K562 (cell line): ENCODE data around the gene DAB2. TPM values are rescaled to one million over a fixed set of nuclear protein-coding genes. Genes with fewer than 3 reads are reported as not detected.

Experiments used
- ATAC-seq: fragments of 200-7000 bp; cut with Tn5 transposase; 3 replicates; pipeline ENCODE4 v1.9.1; 2020; ENCODE audit warnings: moderate library complexity
- BruUV-seq: library from RNA; stranded (reverse); fragments of 400-500 nt; replicated peaks from 2 replicates; lab custom pipeline; 2021; lab: Mats Ljungman, UMichigan
- CTCF ChIA-PET: fragments of 300-600 bp; formaldehyde crosslinking; extraction: SDS; loops from one replicate; lab custom pipeline; 2021; ENCODE audit warnings: low intra/inter-chr PET ratio; lab: Yijun Ruan, JAX
- POLR2A ChIA-PET: fragments of 300-600, 350-650 bp; sonication (Branson Sonifier 250); formaldehyde crosslinking; extraction: SDS; loops from one replicate; lab custom pipeline; 2021; ENCODE audit warnings: antibody characterized with exemption, inconsistent platforms; lab: Yijun Ruan, JAX
- DNase-seq, 4 experiments: peaks; one replicate each; pipeline versions ENCODE4 v3.0.0 to v3.0.0-alpha.2; 2011 to 2018; ENCODE audit warnings: low spot score in 3 of 4, mixed read lengths in 3 of 4; ENCODE audit errors: extremely low read depth in 1 of 4
- FAIRE-seq: peaks from 2 replicates; lab custom pipeline; 2011; peaks lifted over from hg19 to GRCh38; lab: Jason Lieb, UNC
- H2AFZ ChIP-seq: 2 replicates; pipeline ENCODE4 v1.6.0; 2011; ENCODE audit warnings: low read depth, low read length, control low read depth, inconsistent platforms
- H3K27ac ChIP-seq: fragments of 200-600 bp; 3 replicates; pipeline ENCODE4 v1.8.0; 2011; ENCODE audit warnings: low read depth, mild to moderate bottlenecking, control low read depth, inconsistent platforms, low read length, moderate library complexity, mixed read lengths; ENCODE audit errors: extremely low read depth
- H3K27me3 ChIP-seq, 2 experiments: fragments of 300-600 bp in 1 of 2; 2 replicates in 1 of 2; 3 replicates in 1 of 2; pipeline versions ENCODE4 v1.6.0 to v1.8.0; 2011; ENCODE audit warnings: inconsistent platforms in 2 of 2, low read length in 2 of 2, mild to moderate bottlenecking in 1 of 2, mixed read lengths in 1 of 2, moderate library complexity in 1 of 2; ENCODE audit not compliant: control insufficient read depth in 2 of 2, insufficient read depth in 2 of 2
- H3K36me3 ChIP-seq: fragments of 300-600 bp; 3 replicates; pipeline ENCODE4 v1.8.0; 2011; ENCODE audit warnings: mild to moderate bottlenecking, low read length, inconsistent platforms; ENCODE audit not compliant: control insufficient read depth, insufficient read depth
- H3K4me1 ChIP-seq, 2 experiments: fragments of 200-600 bp in 1 of 2; replicated peaks in 1 of 2; 2 replicates in 1 of 2; 3 replicates in 1 of 2; pipeline versions ENCODE4 v1.5.1 to v1.8.0; 2011; ENCODE audit warnings: inconsistent platforms in 2 of 2, low read length in 2 of 2, mild to moderate bottlenecking in 1 of 2, mixed read lengths in 1 of 2, moderate library complexity in 1 of 2; ENCODE audit not compliant: control insufficient read depth in 2 of 2, insufficient read depth in 2 of 2
- H3K4me2 ChIP-seq: 2 replicates; pipeline ENCODE4 v1.6.1; 2011; ENCODE audit warnings: low read length, control low read depth, inconsistent platforms, mixed read lengths; ENCODE audit not compliant: insufficient read depth
- H3K4me3 ChIP-seq: fragments of 200-600 bp; sonication (generic), shearing (Covaris generic); 2 replicates; pipeline ENCODE4 v1.5.1; 2016; ENCODE audit warnings: control low read depth, inconsistent platforms
- H3K79me2 ChIP-seq: fragments of 200-600 bp; 3 replicates; pipeline ENCODE4 v1.8.0; 2011; ENCODE audit warnings: low read length, inconsistent platforms; ENCODE audit not compliant: control insufficient read depth, insufficient read depth
- H3K9ac ChIP-seq, 2 experiments: 2 replicates each; pipeline versions ENCODE4 v1.6.0 to v1.6.1; 2011; ENCODE audit warnings: low read depth in 2 of 2, low read length in 2 of 2, control low read depth in 1 of 2, inconsistent platforms in 1 of 2, mild to moderate bottlenecking in 1 of 2, mixed read lengths in 1 of 2; ENCODE audit not compliant: insufficient read depth in 1 of 2
- H3K9me1 ChIP-seq: one replicate; pipeline ENCODE4 v1.6.0; 2011; ENCODE audit warnings: inconsistent platforms, mild to moderate bottlenecking, low read length, moderate library complexity; ENCODE audit not compliant: control insufficient read depth, insufficient read depth
- H3K9me3 ChIP-seq: replicated peaks from 2 replicates; pipeline ENCODE4 v1.5.1; 2011; ENCODE audit warnings: low read depth, low read length, inconsistent platforms; ENCODE audit not compliant: control insufficient read depth, insufficient read depth
- H4K20me1 ChIP-seq: replicated peaks from 2 replicates; pipeline ENCODE4 v1.6.1; 2011; ENCODE audit warnings: low read length, inconsistent platforms, mixed read lengths; ENCODE audit not compliant: control insufficient read depth, insufficient read depth
- ATF6 ChIP-seq: sonication (generic); formaldehyde crosslinking; IDR thresholded peaks from 2 replicates; pipeline ENCODE4 v1.4.0; 2020; ENCODE audit warnings: mild to moderate bottlenecking, missing genetic modification reagents
- CREB3 ChIP-seq: fragments of 450-650 bp; conservative IDR thresholded peaks from 2 replicates; pipeline ENCODE4 v1.6.1; 2016; ENCODE audit warnings: missing genetic modification characterization, low read depth, mild to moderate bottlenecking, missing compliant biosample characterization, moderate library complexity
- ELK1 ChIP-seq: sonication (generic); formaldehyde crosslinking; IDR thresholded peaks from 2 replicates; pipeline ENCODE4 v1.8.1; 2022; ENCODE audit warnings: missing genetic modification reagents
- FOXO4 ChIP-seq: fragments of 450-650 bp; formaldehyde crosslinking; IDR thresholded peaks from 2 replicates; pipeline ENCODE4 v1.4.0; 2020; ENCODE audit warnings: mild to moderate bottlenecking, moderate library complexity
- MLX ChIP-seq, 2 experiments: fragments of 450-650 bp in 1 of 2; sonication (generic) in 1 of 2; formaldehyde crosslinking; conservative IDR thresholded peaks; 2 replicates each; pipeline versions ENCODE4 v1.4.0 to v1.8.1; 2020 to 2022; ENCODE audit warnings: mild to moderate bottlenecking in 1 of 2, missing genetic modification reagents in 1 of 2
- MTA2 ChIP-seq: fragments of 450-650 bp; IDR thresholded peaks from 2 replicates; pipeline ENCODE4 v1.6.1; 2016; ENCODE audit warnings: low read depth
- NCOA6 ChIP-seq: fragments of 450-650 bp; IDR thresholded peaks from 2 replicates; pipeline ENCODE4 v1.6.1; 2017; ENCODE audit warnings: mild to moderate bottlenecking
- POLR3A ChIP-seq: IDR thresholded peaks from 2 replicates; pipeline ENCODE4 v1.6.1; 2011; ENCODE audit warnings: borderline replicate concordance, mild to moderate bottlenecking, moderate library complexity; ENCODE audit not compliant: insufficient read length, insufficient read depth; ENCODE audit errors: extremely low read depth
- PPARD ChIP-seq: fragments of 250-450 bp; sonication (Bioruptor Pico); IDR thresholded peaks from 2 replicates; pipeline ENCODE4 v1.8.0; 2022; ENCODE audit warnings: inconsistent platforms, mild to moderate bottlenecking, moderate library complexity
- RFX5 ChIP-seq: IDR thresholded peaks from 2 replicates; pipeline ENCODE4 v1.6.1; 2011; ENCODE audit warnings: low read depth, mild to moderate bottlenecking, improper control_type of control experiment, low read length
- ZNF282 ChIP-seq: sonication (generic); formaldehyde crosslinking; IDR thresholded peaks from 2 replicates; pipeline ENCODE4 v1.8.1; 2023; ENCODE audit warnings: missing genetic modification reagents
- ZNF436 ChIP-seq: fragments of 250-450, 450-650 bp; sonication (Bioruptor Pico); formaldehyde crosslinking; IDR thresholded peaks from 2 replicates; pipeline ENCODE4 v1.7.0; 2020; ENCODE audit warnings: mild to moderate bottlenecking
- ZNF740 ChIP-seq, 3 experiments: fragments of 200-800 bp in 1 of 3; sonication (Bioruptor generic) in 1 of 3; sonication (generic) in 1 of 3; formaldehyde crosslinking in 1 of 3; IDR thresholded peaks; 2 replicates each; pipeline versions ENCODE4 v1.6.1 to v1.8.0; 2016 to 2022; ENCODE audit warnings: mild to moderate bottlenecking in 2 of 3, missing compliant biosample characterization in 2 of 3, missing genetic modification characterization in 2 of 3, missing genetic modification reagents in 1 of 3
- WGBS: fragments of 100-300 bp; shearing (Covaris generic); methylation state at CpG from one replicate; pipeline ENCODE4 v1.1.6; 2016; ENCODE audit warnings: low coverage, mixed read lengths; ENCODE audit not compliant: insufficient coverage; ENCODE audit errors: missing lambda C conversion rate; 5-methylcytosine and 5-hydroxymethylcytosine counted together
- in situ Hi-C: fragments of 300-500 bp; cut with MboI; formaldehyde crosslinking; loops from 4 replicates; pipeline ENCODE4 v1.15.0; 2018; ENCODE audit warnings: inconsistent platforms, mixed read lengths
- intact Hi-C: fragments of 100-400 bp; cut with micrococcal nuclease; formaldehyde crosslinking; loops from 2 replicates; pipeline ENCODE4 v1.14.2; 2022
- polyA plus RNA-seq, 8 experiments: library from polyadenylated mRNA; depleted of rRNA in 4 of 8; stranded (reverse) in 5 of 8; unstranded in 3 of 8; fragments of >200 nt; fragmentation: Nextera tagmentation in 2 of 8; fragmentation: Illumina TruSeq in 1 of 8; extraction: Ambion mirVana in 2 of 8; extraction: Trizol in 1 of 8; gene quantifications; 2 replicates each; pipeline versions ENCODE4 v1.2.1 to v1.2.3, GENCODE V29; 2011 to 2014; ENCODE audit warnings: inconsistent platforms in 1 of 8, missing spikeins in 1 of 8
- total RNA-seq, 7 experiments: library from RNA; depleted of rRNA in 6 of 7; stranded (reverse); fragments of >200 nt in 6 of 7; fragmentation: Illumina TruSeq in 2 of 7; extraction: Trizol in 2 of 7; gene quantifications; 2 replicates each; pipeline versions ENCODE4 v1.2.1 to v1.2.3, GENCODE V29; 2011 to 2021; ENCODE audit warnings: low replicate concordance in 1 of 7

Gene DAB2
- total and polyA plus RNA-seq, 9 of the 15 experiments (the other 6 are each of a cell fraction or from before 2014, with no cell fraction given): 6.6 to 29.9 (median 24.1) TPM

- in situ Hi-C loops: no loop called here
- Histone ChIP-seq H4K20me1 (no peaks in the 10 kb centered on the region), H3K4me3 (no peak overlapping the region), H3K79me2 (peaks cover 10% of the 10 kb centered on the region; the same call in 2 of the 3 replicates), H3K27ac (no peak overlapping the region), H3K4me1 (peaks cover 10 to 30% of the 10 kb centered on the region in 2 experiments; a peak in 4 of 5 replicates), H3K9me1 (no peaks in the 10 kb centered on the region), H3K9ac (no peak overlapping the region), H3K27me3 (no peaks in the 10 kb centered on the region), H3K9me3 (no peaks in the 10 kb centered on the region), H2AFZ (peak overlapping the region; percentile 93; the same call in 1 of the 2 replicates), H3K36me3 (no peaks in the 10 kb centered on the region), H3K4me2 (no peak overlapping the region)
- no TSS peak for BruUV-seq
- no peak for ATAC-seq
- CTCF ChIA-PET: no interaction called here
- no peak for DNase-seq
- intact Hi-C loops: loop anchor here (10.0 kb wide), 1 partner anchor 1409 kb away; the partner anchor contains the start of gene RPL37
- FAIRE-seq: no peak
- WGBS: 44% methylated on average over 7 of the region's 7 CpGs
- POLR2A ChIA-PET: interaction anchor here (2.6 to 4.1 kb wide), 2 partner anchors 25 to 121 kb away, joined by 7 to 44 read pairs; no protein-coding TSS in a partner anchor
- TF ChIP-seq ELK1 (CRISPR knock-in tag) (no peak), ZNF436 (CRISPR knock-in tag) (no peak), POLR3A (no peak), CREB3 (tag) (no peak), ATF6 (CRISPR knock-in tag) (no peak), NCOA6 (no peak), ZNF282 (no peak), MLX (CRISPR knock-in tag; conservative IDR thresholded peaks at IDR 0.05) (no peak), RFX5 (no peak), MTA2 (no peak), FOXO4 (no peak), ZNF740 (CRISPR knock-in tag; IDR thresholded peaks at IDR 0.05) (no peak), ZNF740 (tag; IDR thresholded peaks at IDR 0.05) (no peak), PPARD (no peak)
Measured at GRCh38 chr5:39426051-39426745, 1.4 kb upstream of the DAB2 start.
